Caco-2 (cell line): ENCODE data around the gene VPS26B. TPM values are rescaled to one million over a fixed set of nuclear protein-coding genes. Genes with fewer than 3 reads are reported as not detected.

Experiments used
- BruUV-seq: library from RNA; stranded (reverse); fragments of 400-500 nt; replicated peaks from 2 replicates; lab custom pipeline; 2021; lab: Mats Ljungman, UMichigan
- CTCF ChIA-PET: fragments of 300-600 bp; sonication (Branson Sonifier 250); formaldehyde crosslinking; loops from one replicate; lab custom pipeline; 2022; ENCODE audit warnings: antibody characterized with exemption; lab: Charles Lee
- POLR2A ChIA-PET: fragments of 300-600 bp; sonication (Branson Sonifier 250); formaldehyde crosslinking; loops from one replicate; lab custom pipeline; 2022; ENCODE audit warnings: antibody characterized with exemption; lab: Charles Lee
- DNase-seq, 2 experiments: peaks; one replicate each; pipeline versions ENCODE4 v3.0.0 to v3.0.0-alpha.2; 2020 to 2022
- H3K27me3 ChIP-seq: replicated peaks from 2 replicates; pipeline ENCODE4 v1.6.0; 2011; ENCODE audit warnings: low read length; ENCODE audit not compliant: control insufficient read depth, insufficient read depth
- H3K36me3 ChIP-seq: 2 replicates; pipeline ENCODE4 v1.5.1; 2011; ENCODE audit warnings: low read length; ENCODE audit not compliant: control insufficient read depth, insufficient read depth
- H3K4me1 ChIP-seq: fragments of 250-450 bp; sonication (Bioruptor Pico); 2 replicates; pipeline ENCODE4 v1.5.1; 2020; ENCODE audit warnings: mild to moderate bottlenecking
- H3K4me3 ChIP-seq: 2 replicates; pipeline ENCODE4 v1.5.1; 2011; ENCODE audit warnings: low read depth, mild to moderate bottlenecking, control low read depth, low read length
- H3K9me3 ChIP-seq: fragments of 250-450 bp; sonication (Bioruptor Pico); 2 replicates; pipeline ENCODE4 v1.5.1; 2020; ENCODE audit warnings: mild to moderate bottlenecking, moderate library complexity
- H3K27ac Mint-ChIP-seq: one replicate; pipeline ENCODE4 v1.8.0; 2022; ENCODE audit warnings: mixed read lengths; ENCODE audit not compliant: unreplicated experiment
- H3K27me3 Mint-ChIP-seq: one replicate; pipeline ENCODE4 v1.8.0; 2022; ENCODE audit warnings: mixed read lengths; ENCODE audit not compliant: insufficient read depth, unreplicated experiment
- H3K36me3 Mint-ChIP-seq: one replicate; pipeline ENCODE4 v1.8.0; 2022; ENCODE audit warnings: mild to moderate bottlenecking, mixed read lengths; ENCODE audit not compliant: insufficient read depth, unreplicated experiment
- H3K4me1 Mint-ChIP-seq: one replicate; pipeline ENCODE4 v1.8.0; 2022; ENCODE audit warnings: low read depth, mixed read lengths; ENCODE audit not compliant: unreplicated experiment
- H3K4me3 Mint-ChIP-seq: one replicate; pipeline ENCODE4 v1.8.0; 2022; ENCODE audit warnings: mild to moderate bottlenecking, moderate library complexity, mixed read lengths; ENCODE audit not compliant: unreplicated experiment
- H3K9me3 Mint-ChIP-seq: one replicate; pipeline ENCODE4 v1.8.0; 2022; ENCODE audit warnings: mixed read lengths; ENCODE audit not compliant: unreplicated experiment
- intact Hi-C: fragments of 100-400 bp; cut with micrococcal nuclease; formaldehyde crosslinking; loops from one replicate; pipeline ENCODE4 v1.10.0; 2022; ENCODE audit not compliant: unreplicated experiment
- total RNA-seq: library from RNA; stranded (reverse); gene quantifications from 2 replicates; pipeline ENCODE4 v1.2.3, GENCODE V29; 2022
- TF ChIP-seq, protein P1 (sequence below), 2 experiments: fragments of 200-600 bp in 1 of 2; IDR thresholded peaks; 1 replicate in 1 of 2; 2 replicates in 1 of 2; pipeline versions ENCODE4 v1.5.1 to v1.8.0; 2011 to 2022; ENCODE audit warnings: antibody characterized with exemption in 1 of 2, control low read depth in 1 of 2, inconsistent platforms in 1 of 2, low read depth in 1 of 2, low read length in 1 of 2, mild to moderate bottlenecking in 1 of 2, moderate library complexity in 1 of 2; ENCODE audit not compliant: insufficient read depth in 1 of 2, severe bottlenecking in 1 of 2, unreplicated experiment in 1 of 2

The VPS26B gene
- total RNA-seq, 1 experiment from 2014 or later: 78.1 TPM

GRCh38 chr11:134287561-134287960, 63.1 kb downstream of the VPS26B start:
- Mint-ChIP-seq H3K4me3 (no peak overlapping the region), H3K27me3 (peaks cover 13% of the 10 kb centered on the region), H3K4me1 (no peaks in the 10 kb centered on the region), H3K27ac (no peak overlapping the region), H3K36me3 (no peaks in the 10 kb centered on the region), H3K9me3 (no peaks in the 10 kb centered on the region)
- Histone ChIP-seq H3K27me3 (no peaks in the 10 kb centered on the region; the same call in none of the 2 replicates), H3K9me3 (no peaks in the 10 kb centered on the region), H3K4me1 (no peaks in the 10 kb centered on the region), H3K36me3 (no peaks in the 10 kb centered on the region), H3K4me3 (no peak overlapping the region)
- CTCF ChIA-PET: interaction anchor here (1.2 kb wide), 1 partner anchor 33 kb away, joined by 3 read pairs; no protein-coding TSS in a partner anchor
- no TSS peak for BruUV-seq
- DNase-seq: no peak
- intact Hi-C loops: no loop called here
- POLR2A ChIA-PET: no interaction called here
- TF ChIP-seq, protein P1, sequence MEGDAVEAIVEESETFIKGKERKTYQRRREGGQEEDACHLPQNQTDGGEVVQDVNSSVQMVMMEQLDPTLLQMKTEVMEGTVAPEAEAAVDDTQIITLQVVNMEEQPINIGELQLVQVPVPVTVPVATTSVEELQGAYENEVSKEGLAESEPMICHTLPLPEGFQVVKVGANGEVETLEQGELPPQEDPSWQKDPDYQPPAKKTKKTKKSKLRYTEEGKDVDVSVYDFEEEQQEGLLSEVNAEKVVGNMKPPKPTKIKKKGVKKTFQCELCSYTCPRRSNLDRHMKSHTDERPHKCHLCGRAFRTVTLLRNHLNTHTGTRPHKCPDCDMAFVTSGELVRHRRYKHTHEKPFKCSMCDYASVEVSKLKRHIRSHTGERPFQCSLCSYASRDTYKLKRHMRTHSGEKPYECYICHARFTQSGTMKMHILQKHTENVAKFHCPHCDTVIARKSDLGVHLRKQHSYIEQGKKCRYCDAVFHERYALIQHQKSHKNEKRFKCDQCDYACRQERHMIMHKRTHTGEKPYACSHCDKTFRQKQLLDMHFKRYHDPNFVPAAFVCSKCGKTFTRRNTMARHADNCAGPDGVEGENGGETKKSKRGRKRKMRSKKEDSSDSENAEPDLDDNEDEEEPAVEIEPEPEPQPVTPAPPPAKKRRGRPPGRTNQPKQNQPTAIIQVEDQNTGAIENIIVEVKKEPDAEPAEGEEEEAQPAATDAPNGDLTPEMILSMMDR (IDR thresholded peaks at IDR 0.05; ENCODE audit: insufficient read depth in 1 of 2, low read depth in 1 of 2, low read length in 1 of 2, severe bottlenecking in 1 of 2, unreplicated experiment in 1 of 2): no peak

DNA sequence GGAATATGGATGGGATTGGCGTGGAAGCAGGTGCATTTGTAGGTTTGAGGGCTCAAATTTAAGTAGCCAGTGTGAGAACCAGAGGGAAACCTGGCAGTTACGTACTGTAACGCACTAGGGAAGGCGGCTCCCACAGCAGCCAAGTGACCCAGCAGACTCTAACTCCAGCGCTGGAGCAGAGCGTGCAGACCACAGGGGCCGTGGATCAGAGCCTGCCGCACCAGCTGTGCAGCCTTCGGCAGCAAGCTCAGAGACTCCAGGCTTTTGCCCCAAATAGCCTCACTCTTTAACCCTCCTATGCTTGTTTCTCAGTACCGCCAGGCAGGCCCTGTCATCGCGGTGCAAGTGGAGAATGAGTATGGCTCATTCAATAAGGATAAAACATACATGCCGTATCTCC, 64.0 kb downstream of the VPS26B start:
- no peaks in the 10 kb centered on the region for H3K4me1 ChIP-seq
- H3K27me3 Mint-ChIP-seq: peaks cover 12% of the 10 kb centered on the region
- no peaks in the 10 kb centered on the region for H3K36me3 Mint-ChIP-seq
- no peaks in the 10 kb centered on the region for H3K36me3 ChIP-seq
- no TSS peak for BruUV-seq
- TF ChIP-seq, protein P1 (IDR thresholded peaks at IDR 0.05; ENCODE audit: insufficient read depth in 1 of 2, low read depth in 1 of 2, low read length in 1 of 2, severe bottlenecking in 1 of 2, unreplicated experiment in 1 of 2): no peak
- H3K4me1 Mint-ChIP-seq: no peaks in the 10 kb centered on the region
- no peaks in the 10 kb centered on the region for H3K9me3 ChIP-seq
- H3K4me3 Mint-ChIP-seq: no peak overlapping the region
- no peaks in the 10 kb centered on the region; the same call in none of the 2 replicates for H3K27me3 ChIP-seq
- H3K9me3 Mint-ChIP-seq: no peaks in the 10 kb centered on the region
- H3K4me3 ChIP-seq: no peak overlapping the region
- intact Hi-C loops: no loop called here
- H3K27ac Mint-ChIP-seq: no peak overlapping the region
- POLR2A ChIA-PET: no interaction called here
- CTCF ChIA-PET: interaction anchor here (1.2 kb wide), 1 partner anchor 34 kb away, joined by 3 read pairs; no protein-coding TSS in a partner anchor
- DNase-seq: no peak

GRCh38 chr11:134289167-134289566, 64.7 kb downstream of the VPS26B start:
- ChIA-PET CTCF (no interaction called here), POLR2A (no interaction called here)
- Histone ChIP-seq H3K4me1 (no peaks in the 10 kb centered on the region), H3K27me3 (no peaks in the 10 kb centered on the region), H3K4me3 (no peak overlapping the region), H3K9me3 (no peaks in the 10 kb centered on the region), H3K36me3 (no peaks in the 10 kb centered on the region)
- H3K36me3 Mint-ChIP-seq: no peaks in the 10 kb centered on the region
- intact Hi-C loops: no loop called here
- H3K27ac Mint-ChIP-seq: no peak overlapping the region
- BruUV-seq: no TSS peak
- H3K27me3 Mint-ChIP-seq: peaks cover 8% of the 10 kb centered on the region
- no peak overlapping the region for H3K4me3 Mint-ChIP-seq
- no peak for DNase-seq
- H3K9me3 Mint-ChIP-seq: no peaks in the 10 kb centered on the region
- H3K4me1 Mint-ChIP-seq: no peaks in the 10 kb centered on the region
- TF ChIP-seq, protein P1 (IDR thresholded peaks at IDR 0.05; ENCODE audit: insufficient read depth in 1 of 2, low read depth in 1 of 2, low read length in 1 of 2, severe bottlenecking in 1 of 2, unreplicated experiment in 1 of 2): no peak
